Nephron (organoid): ENCODE data around the gene KATNB1.

Source experiments
- H3K27ac Mint-ChIP-seq, 3 experiments: 2 replicates each; pipeline ENCODE4 v1.8.0; 2020; ENCODE audit warnings: mixed read lengths in 3 of 3, mild to moderate bottlenecking in 2 of 3, moderate library complexity in 1 of 3
- H3K27me3 Mint-ChIP-seq: 2 replicates; pipeline ENCODE4 v1.8.0; 2021; ENCODE audit warnings: low read depth, mild to moderate bottlenecking, moderate library complexity, mixed read lengths
- H3K36me3 Mint-ChIP-seq: 2 replicates; pipeline ENCODE4 v1.8.0; 2020; ENCODE audit warnings: low read depth, mixed read lengths
- H3K4me1 Mint-ChIP-seq: 2 replicates; pipeline ENCODE4 v1.8.0; 2020; ENCODE audit warnings: mixed read lengths
- H3K4me3 Mint-ChIP-seq, 3 experiments: 2 replicates each; pipeline ENCODE4 v1.8.0; 2020; ENCODE audit warnings: mild to moderate bottlenecking in 3 of 3, mixed read lengths in 3 of 3, moderate library complexity in 2 of 3
- H3K9me3 Mint-ChIP-seq: 2 replicates; pipeline ENCODE4 v1.8.0; 2020; ENCODE audit warnings: mixed read lengths
- CTCF ChIP-seq, 3 experiments: fragments of 200-600 bp; sonication (generic); IDR thresholded peaks; one replicate each; pipeline ENCODE4 v1.5.0; 2021; ENCODE audit warnings: antibody characterized with exemption in 3 of 3; ENCODE audit not compliant: unreplicated experiment in 3 of 3

KATNB1 gene

GRCh38 chr16:57764341-57765159 is 29.0 kb downstream of the KATNB1 start:
- Mint-ChIP-seq H3K4me3 (no peak overlapping the region), H3K9me3 (no peaks in the 10 kb centered on the region), H3K36me3 (peaks cover 14% of the 10 kb centered on the region), H3K27me3 (no peaks in the 10 kb centered on the region), H3K4me1 (no peaks in the 10 kb centered on the region), H3K27ac (no peak overlapping the region)
- no peak for TF ChIP-seq CTCF (IDR thresholded peaks at IDR 0.05; ENCODE audit: unreplicated experiment in 3 of 3)

GRCh38 chr16:57765160-57765728 is 29.7 kb downstream of the KATNB1 start:
- H3K4me3 Mint-ChIP-seq: no peak overlapping the region
- no peak overlapping the region for H3K27ac Mint-ChIP-seq
- peaks cover 9% of the 10 kb centered on the region for H3K36me3 Mint-ChIP-seq
- H3K9me3 Mint-ChIP-seq: no peaks in the 10 kb centered on the region
- no peak for TF ChIP-seq CTCF (IDR thresholded peaks at IDR 0.05; ENCODE audit: unreplicated experiment in 3 of 3)
- H3K27me3 Mint-ChIP-seq: no peaks in the 10 kb centered on the region
- no peaks in the 10 kb centered on the region for H3K4me1 Mint-ChIP-seq

GRCh38 chr16:57766714-57767348 is 31.3 kb downstream of the KATNB1 start:
- no peak overlapping the region for H3K4me3 Mint-ChIP-seq
- no peaks in the 10 kb centered on the region for H3K4me1 Mint-ChIP-seq
- peaks cover 9% of the 10 kb centered on the region for H3K36me3 Mint-ChIP-seq
- no peak for TF ChIP-seq CTCF (IDR thresholded peaks at IDR 0.05; ENCODE audit: unreplicated experiment in 3 of 3)
- no peak overlapping the region for H3K27ac Mint-ChIP-seq
- no peaks in the 10 kb centered on the region for H3K9me3 Mint-ChIP-seq
- H3K27me3 Mint-ChIP-seq: no peaks in the 10 kb centered on the region

- no peak overlapping the region for H3K27ac Mint-ChIP-seq
- no peaks in the 10 kb centered on the region for H3K4me1 Mint-ChIP-seq
- H3K4me3 Mint-ChIP-seq: no peak overlapping the region
- H3K27me3 Mint-ChIP-seq: no peaks in the 10 kb centered on the region
- H3K36me3 Mint-ChIP-seq: peaks cover 9% of the 10 kb centered on the region
- H3K9me3 Mint-ChIP-seq: no peaks in the 10 kb centered on the region
- no peak for TF ChIP-seq CTCF (IDR thresholded peaks at IDR 0.05; ENCODE audit: unreplicated experiment in 3 of 3)
These were observed 34.1 kb downstream of the KATNB1 start for GRCh38 chr16:57769541-57770145.

- Mint-ChIP-seq H3K4me1 (peaks cover under 1% of the 10 kb centered on the region), H3K4me3 (no peak overlapping the region), H3K36me3 (peaks cover 8% of the 10 kb centered on the region), H3K9me3 (no peaks in the 10 kb centered on the region), H3K27me3 (no peaks in the 10 kb centered on the region), H3K27ac (no peak overlapping the region)
- no peak for TF ChIP-seq CTCF (IDR thresholded peaks at IDR 0.05; ENCODE audit: unreplicated experiment in 3 of 3)
These were observed 34.8 kb downstream of the KATNB1 start for GRCh38 chr16:57770361-57770760.
